GM18868 (cell line): ENCODE results near the gene SYNGR2.
A peak's percentile ranks its signal among the peaks of the same experiment; 100 is the strongest.
"Not testable (repeated sequence)": the region's sequence is repeated elsewhere in the genome, so short reads cannot be mapped to it uniquely, and the experiment has no call there.

ENCODE experiments used
- ATAC-seq: cut with Tn5 transposase; IDR thresholded peaks from one replicate; pipeline ENCODE4 v1.9.1; 2021; ENCODE audit warnings: mild to moderate bottlenecking, moderate library complexity; ENCODE audit not compliant: unreplicated experiment

Gene SYNGR2

DNA sequence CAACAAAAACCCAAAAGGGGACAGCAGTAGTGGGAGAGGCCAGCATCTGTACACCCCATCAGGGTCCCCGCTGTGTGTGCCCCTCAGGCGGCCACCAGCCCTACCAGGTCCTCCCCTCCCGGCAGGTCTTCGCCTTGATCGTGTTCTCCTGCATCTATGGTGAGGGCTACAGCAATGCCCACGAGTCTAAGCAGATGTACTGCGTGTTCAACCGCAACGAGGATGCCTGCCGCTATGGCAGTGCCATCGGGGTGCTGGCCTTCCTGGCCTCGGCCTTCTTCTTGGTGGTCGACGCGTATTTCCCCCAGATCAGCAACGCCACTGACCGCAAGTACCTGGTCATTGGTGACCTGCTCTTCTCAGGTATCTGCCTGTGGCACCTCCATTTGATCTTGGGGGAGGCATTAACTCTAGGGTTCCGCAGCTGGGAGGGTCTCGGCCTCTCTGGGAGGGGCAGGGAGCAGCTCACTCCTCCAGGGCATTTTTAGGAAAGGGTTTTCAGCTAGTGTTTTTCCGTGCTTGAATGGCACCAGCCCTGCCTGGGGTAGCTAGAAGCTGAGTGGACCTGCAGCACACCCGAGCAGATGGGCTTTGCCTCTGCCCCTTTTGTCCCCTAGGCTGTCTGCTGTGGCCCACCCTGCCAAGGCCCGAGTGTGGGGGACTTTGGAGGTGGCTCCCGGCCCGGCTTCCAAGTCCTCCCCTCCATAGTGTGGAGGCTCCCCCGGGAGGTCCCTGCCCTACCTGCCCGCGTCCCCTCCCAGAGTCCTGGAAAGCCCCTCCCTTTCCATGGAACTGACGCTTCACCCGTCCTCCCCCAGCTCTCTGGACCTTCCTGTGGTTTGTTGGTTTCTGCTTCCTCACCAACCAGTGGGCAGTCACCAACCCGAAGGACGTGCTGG is 2.6 kb downstream of the SYNGR2 start:
- ATAC-seq = no peak

DNA sequence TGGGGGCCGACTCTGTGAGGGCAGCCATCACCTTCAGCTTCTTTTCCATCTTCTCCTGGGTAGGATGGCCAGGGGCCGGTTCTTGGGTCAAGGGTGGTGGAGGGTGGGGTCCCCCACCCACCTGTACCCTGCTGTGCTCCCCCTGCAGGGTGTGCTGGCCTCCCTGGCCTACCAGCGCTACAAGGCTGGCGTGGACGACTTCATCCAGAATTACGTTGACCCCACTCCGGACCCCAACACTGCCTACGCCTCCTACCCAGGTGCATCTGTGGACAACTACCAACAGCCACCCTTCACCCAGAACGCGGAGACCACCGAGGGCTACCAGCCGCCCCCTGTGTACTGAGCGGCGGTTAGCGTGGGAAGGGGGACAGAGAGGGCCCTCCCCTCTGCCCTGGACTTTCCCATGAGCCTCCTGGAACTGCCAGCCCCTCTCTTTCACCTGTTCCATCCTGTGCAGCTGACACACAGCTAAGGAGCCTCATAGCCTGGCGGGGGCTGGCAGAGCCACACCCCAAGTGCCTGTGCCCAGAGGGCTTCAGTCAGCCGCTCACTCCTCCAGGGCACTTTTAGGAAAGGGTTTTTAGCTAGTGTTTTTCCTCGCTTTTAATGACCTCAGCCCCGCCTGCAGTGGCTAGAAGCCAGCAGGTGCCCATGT is 3.3 kb downstream of the SYNGR2 start:
- not testable (repeated sequence) for ATAC-seq

DNA sequence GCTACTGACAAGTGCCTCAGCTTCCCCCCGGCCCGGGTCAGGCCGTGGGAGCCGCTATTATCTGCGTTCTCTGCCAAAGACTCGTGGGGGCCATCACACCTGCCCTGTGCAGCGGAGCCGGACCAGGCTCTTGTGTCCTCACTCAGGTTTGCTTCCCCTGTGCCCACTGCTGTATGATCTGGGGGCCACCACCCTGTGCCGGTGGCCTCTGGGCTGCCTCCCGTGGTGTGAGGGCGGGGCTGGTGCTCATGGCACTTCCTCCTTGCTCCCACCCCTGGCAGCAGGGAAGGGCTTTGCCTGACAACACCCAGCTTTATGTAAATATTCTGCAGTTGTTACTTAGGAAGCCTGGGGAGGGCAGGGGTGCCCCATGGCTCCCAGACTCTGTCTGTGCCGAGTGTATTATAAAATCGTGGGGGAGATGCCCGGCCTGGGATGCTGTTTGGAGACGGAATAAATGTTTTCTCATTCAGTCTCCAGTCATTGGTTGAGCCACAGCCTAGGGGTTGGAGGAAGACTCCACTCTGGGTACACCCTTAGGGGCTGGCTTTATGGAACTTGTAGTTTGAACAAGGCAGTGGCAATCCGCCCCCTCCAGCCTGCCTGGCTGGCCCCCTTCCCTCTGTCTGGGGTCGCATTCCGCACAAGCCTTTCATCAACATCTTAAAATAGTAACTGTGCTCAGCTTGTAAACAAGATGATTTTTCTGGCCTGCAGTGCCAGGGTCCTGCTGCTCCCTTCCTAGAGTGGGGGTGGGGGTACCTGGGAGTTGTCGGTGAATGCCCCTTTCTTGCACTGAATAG is 4.1 kb downstream of the SYNGR2 start:
- ATAC-seq = no peak

DNA sequence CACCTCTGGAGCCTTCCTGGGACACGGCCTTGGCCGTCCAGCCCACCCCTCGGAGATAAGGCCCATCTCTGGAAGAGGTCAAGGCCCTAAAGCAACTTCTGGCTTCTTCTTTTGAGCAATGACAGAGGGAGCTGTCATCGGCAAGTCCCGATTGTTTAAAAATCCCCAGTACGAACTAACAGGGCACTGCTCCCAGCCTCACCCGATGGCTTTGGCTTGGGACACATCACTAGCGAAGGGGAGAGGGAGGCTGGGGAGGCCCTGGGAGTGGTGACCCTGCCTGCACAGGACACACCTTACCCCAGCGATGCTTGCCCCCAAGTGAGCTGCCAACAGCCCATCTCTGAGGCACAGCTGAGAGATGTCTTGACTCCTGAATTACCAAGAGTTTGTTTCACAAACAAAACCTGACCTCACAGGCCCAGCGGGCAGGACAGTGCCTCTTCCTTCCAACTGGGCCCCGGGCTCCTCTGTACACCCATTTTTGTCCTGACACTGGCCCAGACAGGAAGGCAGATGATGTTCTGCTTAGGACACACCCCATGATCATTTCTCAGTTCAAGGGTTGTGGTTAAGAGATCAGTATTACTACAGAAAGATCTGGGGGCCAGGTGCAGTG is 4.8 kb downstream of the SYNGR2 start:
- peak; percentile 28 for ATAC-seq

DNA sequence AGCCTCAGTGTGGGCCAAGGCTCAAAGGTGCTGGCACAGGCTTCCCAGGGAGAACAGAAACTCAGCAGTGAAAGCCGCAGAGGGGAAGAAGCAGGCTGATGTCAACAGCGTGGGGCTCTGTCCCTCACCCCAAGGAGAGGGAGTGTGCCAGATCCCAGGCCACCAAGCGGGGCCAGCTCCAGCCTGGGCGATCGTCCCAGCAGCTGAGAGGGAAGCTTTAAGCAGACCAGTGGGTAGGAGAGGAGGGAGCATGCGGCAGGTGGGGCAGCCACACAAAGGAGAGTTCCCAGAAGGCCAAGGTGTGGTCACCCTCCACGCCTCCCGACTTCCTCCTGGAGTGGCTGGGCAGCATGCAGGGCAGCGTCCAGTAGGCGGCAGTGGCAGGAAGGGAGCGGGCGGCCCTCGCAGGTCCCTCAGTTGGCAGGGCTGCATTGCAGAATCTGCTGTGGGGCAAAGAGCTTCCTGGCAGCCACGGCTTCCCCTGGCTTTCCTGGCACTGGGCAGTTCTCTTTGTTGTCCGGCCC is 6.0 kb downstream of the SYNGR2 start:
- ATAC-seq = no peak

GRCh38 chr17:78174870-78175642 is 6.7 kb downstream of the SYNGR2 start:
- ATAC-seq = no peak

GRCh38 chr17:78175643-78175981 is 7.2 kb downstream of the SYNGR2 start:
- no peak for ATAC-seq

- ATAC-seq = no peak
Observed at GRCh38 chr17:78176548-78177025, 8.2 kb downstream of the SYNGR2 start.

GRCh38 chr17:78179372-78179771 is 11.0 kb downstream of the SYNGR2 start:
- ATAC-seq = no peak

GRCh38 chr17:78180083-78180482 is 11.7 kb downstream of the SYNGR2 start:
- ATAC-seq = no peak

DNA sequence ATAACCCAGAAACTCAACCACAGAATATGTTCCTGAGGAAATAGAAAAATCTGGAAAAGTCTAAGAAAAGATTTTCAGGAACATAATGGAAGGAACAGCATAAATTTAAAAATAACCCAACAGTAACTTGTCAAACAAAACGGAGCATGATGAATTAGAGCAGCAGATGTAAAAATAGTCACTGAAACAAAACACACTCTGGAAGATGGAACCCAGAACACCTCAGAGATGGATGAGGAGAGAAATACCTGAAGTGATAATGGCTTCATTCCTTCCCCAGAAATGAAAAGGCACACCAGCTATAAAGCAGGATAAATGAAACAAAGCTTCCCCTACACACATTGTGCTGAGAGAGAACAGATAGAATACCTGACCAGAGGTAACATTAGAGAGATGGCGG is 12.1 kb downstream of the SYNGR2 start:
- ATAC-seq = no peak

- ATAC-seq = no peak
Observed at GRCh38 chr17:78182504-78182903, 14.1 kb downstream of the SYNGR2 start.

- no peak for ATAC-seq
Observed at GRCh38 chr17:78183916-78184315, 15.5 kb downstream of the SYNGR2 start.

DNA sequence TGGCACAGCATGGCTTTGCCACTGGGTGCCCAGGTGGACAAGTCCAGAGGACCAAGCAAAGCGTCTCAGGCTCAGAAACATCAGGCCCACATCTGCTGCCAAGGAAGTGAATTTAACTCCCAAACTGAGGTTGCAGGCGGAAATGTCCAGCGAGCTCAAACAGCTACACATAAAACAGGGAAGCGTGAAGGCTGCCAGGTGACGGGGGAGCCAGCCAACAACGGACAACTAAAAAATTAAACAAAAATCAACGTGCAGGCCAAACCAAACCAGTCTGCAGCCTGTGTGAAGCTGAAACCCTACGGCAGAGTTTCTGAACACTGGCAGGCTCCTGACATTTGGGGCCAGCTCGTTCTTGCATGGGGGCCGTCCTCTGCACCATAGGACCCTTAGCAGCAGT is 16.0 kb downstream of the SYNGR2 start:
- no peak for ATAC-seq

GRCh38 chr17:78184868-78185267 is 16.5 kb downstream of the SYNGR2 start:
- no peak for ATAC-seq

GRCh38 chr17:78185981-78186691 is 17.8 kb downstream of the SYNGR2 start:
- no peak for ATAC-seq

DNA sequence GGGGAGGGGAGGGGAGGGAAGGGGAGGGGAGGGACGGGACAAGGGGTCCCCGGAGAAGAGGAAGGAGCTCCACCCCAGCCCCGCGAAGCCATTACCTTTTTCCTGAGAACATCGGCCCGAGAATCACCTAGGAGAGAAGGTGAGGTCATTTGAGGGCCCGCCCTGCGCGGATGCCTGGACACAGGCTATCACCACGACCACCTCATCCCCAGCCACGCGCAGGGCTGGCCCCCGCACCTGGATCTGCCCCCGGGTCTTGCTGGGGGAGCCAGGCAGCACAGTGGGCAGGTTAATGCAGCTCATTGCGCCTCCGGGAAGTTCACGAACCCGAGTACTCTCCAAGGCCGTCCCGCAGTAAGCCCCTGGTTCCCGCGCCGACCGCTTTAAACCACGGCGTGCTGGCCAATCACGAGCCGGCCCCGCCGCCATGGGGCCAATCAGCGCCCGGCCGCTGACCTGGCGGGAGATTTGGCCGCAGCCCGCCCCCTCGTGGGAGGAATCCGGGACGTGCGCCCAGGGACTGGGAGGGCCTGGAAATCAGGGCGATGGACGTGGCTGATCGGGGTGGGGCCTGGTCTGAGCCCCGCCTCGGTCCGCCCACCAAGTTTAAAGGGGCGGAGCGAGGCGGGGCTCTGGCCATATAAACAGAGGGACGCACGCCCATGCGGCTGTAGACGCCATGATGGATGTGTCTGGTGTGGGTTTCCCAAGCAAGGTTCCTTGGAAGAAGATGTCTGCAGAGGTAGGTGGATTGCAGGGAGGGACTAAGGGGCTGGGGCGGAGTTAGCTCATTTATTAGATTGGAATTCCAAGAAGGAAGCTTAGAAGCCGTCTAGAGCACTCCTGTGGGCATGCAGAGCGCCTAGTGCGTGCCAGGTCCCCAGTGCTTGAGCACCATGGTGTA is 18.6 kb downstream of the SYNGR2 start, which contains the start of the genes AFMID and TK1:
Gene AFMID (plus strand): TSS at position 671 of the 904 bp plus-strand sequence. CDS start 9 bp downstream, at position 680.
Gene TK1 (minus strand): TSS at position 361 of the 904 bp plus-strand sequence. CDS start 58 bp downstream, at position 303.
- peak; percentile 90 for ATAC-seq

GRCh38 chr17:78196716-78197115 is 28.3 kb downstream of the SYNGR2 start:
- ATAC-seq = no peak
